GM12874 (cell line): ENCODE results near the gene PREB.

Source experiments
- TF ChIP-seq, protein P1 (sequence below): IDR thresholded peaks from 2 replicates; pipeline ENCODE4 v1.5.1; 2011; ENCODE audit warnings: low read depth, mild to moderate bottlenecking, control low read depth, low read length, moderate library complexity; ENCODE audit not compliant: insufficient read depth

PREB gene

GRCh38 chr2:27159271-27159670 lies 24.8 kb upstream of the PREB start:
- TF ChIP-seq, protein P1, sequence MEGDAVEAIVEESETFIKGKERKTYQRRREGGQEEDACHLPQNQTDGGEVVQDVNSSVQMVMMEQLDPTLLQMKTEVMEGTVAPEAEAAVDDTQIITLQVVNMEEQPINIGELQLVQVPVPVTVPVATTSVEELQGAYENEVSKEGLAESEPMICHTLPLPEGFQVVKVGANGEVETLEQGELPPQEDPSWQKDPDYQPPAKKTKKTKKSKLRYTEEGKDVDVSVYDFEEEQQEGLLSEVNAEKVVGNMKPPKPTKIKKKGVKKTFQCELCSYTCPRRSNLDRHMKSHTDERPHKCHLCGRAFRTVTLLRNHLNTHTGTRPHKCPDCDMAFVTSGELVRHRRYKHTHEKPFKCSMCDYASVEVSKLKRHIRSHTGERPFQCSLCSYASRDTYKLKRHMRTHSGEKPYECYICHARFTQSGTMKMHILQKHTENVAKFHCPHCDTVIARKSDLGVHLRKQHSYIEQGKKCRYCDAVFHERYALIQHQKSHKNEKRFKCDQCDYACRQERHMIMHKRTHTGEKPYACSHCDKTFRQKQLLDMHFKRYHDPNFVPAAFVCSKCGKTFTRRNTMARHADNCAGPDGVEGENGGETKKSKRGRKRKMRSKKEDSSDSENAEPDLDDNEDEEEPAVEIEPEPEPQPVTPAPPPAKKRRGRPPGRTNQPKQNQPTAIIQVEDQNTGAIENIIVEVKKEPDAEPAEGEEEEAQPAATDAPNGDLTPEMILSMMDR = no peak

DNA sequence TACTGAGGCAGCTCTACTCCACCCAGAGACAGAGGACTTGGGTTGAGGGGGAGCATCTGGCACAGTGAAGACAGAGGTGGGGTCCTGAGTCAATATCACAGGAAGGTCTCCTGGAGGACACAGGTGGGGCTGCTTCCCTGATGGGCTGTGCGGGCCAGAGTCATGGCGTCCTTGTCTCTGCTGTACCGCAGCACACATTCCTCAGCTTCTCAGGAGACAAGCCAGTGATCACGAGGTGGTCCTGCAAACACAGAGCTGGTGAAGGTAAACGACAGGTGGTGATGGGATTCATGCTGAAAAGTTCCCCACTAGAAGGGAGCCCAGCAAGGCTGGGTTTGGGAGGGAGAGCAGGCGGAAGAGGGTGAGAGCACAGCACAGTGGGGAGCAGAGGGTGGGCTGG lies 24.0 kb upstream of the PREB start:
- TF ChIP-seq, protein P1 = no peak

DNA sequence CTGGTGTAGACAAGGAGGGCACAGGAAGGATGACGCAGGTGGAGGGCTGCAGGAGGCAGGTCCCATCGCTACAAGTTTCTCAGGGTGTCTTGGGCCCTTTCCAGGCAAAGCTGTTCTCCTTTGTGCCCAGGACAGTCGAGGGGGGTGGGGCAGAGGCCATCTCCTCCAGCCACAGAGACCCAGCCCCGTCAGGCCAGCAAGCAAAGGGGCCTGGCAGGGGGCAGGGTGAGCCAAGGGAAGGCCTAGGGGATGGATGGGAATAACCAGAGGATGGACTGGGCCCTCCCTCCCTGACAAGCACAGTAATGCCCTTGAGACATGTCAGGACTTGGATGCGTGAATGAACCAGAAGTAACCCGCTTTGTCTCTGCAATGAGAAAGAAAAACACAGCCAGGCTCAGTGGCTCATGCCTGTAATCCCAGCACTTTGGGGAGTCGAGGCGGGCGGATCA lies 20.7 kb upstream of the PREB start:
- TF ChIP-seq, protein P1 = no peak

DNA sequence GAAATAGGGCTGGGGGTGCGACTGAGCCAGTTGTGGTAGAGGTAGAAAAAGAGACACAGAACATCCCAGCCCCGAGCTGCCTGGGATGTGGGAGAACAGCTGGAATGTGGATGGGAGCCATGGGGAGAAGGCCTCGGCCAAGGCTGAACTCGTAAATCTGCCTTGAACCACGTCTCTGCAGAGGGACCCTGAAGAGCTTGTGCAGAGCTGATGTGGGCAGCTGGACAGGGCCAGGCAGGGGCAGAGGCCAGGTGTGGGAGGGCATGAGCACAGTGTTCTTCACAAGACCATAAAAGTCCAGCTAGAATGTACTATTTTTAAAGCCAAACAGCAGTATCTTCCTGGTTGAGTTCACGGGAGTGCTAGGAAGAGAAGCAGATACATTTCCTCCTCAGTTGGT lies 20.1 kb upstream of the PREB start:
- TF ChIP-seq, protein P1 = no peak

DNA sequence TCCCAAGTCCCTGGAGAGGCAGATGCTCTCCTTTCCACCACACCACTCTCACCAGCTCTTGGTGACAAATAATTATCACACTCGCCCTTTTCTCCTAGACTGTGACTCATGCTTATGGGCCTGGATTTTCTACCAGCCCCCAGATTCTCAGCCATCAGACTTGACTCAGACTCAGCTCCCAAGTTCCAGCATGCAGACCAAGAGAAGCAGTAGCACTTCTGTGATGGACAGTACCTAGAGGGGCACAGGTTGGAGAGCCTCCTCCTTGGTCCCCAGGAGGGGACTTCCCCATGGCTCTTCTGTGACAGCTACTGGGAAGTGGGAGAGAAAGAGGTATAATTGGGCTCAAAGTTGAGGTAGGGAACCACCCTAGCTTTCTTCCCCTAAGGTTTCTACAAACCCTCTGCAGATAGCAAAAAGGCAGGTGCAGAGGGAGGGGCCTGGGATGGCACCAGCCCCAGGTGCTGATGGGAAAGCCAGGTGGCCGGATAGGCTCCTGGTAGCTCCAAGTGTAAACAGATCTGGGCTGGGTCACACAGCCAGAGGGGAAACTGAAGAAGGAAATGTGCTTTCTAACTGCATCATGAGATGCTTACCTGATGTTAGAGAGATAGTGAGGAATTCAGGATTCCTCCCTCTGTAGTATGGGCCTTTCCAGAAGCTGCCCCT lies 18.5 kb upstream of the PREB start:
- TF ChIP-seq, protein P1 = no peak

DNA sequence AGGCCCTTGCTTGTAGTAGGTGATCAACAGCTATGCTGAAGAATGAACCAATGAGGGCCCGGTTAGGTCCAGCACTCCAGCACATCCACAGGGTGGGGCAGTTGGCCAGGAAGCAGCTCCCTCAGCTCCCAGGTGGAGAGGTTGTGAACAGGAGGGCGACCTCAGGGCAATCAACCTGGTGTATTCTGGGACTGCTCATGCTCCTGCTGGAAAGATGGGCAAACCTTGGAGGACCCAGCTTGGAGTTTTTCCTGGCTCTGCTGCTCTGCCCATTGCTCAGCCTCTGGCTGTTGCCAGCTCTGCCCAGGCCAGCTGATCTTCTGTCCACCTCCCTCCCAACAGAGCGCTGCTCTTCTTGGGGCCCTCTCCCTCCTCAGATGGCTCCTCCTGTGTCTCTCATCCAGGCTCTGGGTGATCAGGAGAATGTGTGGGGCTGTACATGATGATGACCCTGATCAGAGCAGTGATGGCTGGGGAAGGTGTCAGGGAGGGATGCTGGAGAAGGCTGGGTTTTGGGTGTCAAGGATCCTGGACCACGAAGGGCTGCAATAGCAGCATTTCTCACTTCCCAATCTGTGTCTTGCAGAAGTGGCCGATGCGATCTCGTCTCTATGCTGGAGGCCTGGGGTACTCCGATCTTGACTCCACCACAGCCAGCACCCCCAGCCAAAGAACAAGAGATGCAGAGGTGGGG lies 17.8 kb upstream of the PREB start:
- TF ChIP-seq, protein P1 = no peak

GRCh38 chr2:27150639-27151230 lies 16.3 kb upstream of the PREB start:
- TF ChIP-seq, protein P1 = no peak
